HG03039 (cell line): ENCODE results near the gene MAFF.
"Not testable (repeated sequence)": the region's sequence is repeated elsewhere in the genome, so short reads cannot be mapped to it uniquely, and the experiment has no call there.

Source experiments
- ATAC-seq: cut with Tn5 transposase; IDR thresholded peaks from one replicate; pipeline ENCODE4 v1.9.1; 2021; ENCODE audit warnings: mild to moderate bottlenecking, moderate library complexity; ENCODE audit not compliant: unreplicated experiment

The MAFF gene

GRCh38 chr22:38221908-38222796 lies 20.4 kb downstream of the MAFF start:
- no peak for ATAC-seq

DNA sequence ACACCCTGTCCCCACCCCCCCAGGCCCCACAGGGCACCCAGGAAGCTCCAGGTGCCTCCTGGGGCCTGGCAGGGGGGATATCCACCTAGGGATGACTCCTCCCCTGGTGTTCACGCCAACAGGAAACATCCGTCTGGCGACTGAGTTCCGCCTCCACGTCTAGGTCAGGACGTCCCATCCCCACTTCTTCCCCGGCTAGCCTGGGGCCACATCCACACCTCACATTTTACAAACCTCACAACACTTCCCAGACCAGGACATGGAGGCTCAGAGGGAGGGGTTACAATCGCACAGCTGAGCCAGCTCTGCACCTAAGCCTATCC lies 21.0 kb downstream of the MAFF start:
- no peak for ATAC-seq

DNA sequence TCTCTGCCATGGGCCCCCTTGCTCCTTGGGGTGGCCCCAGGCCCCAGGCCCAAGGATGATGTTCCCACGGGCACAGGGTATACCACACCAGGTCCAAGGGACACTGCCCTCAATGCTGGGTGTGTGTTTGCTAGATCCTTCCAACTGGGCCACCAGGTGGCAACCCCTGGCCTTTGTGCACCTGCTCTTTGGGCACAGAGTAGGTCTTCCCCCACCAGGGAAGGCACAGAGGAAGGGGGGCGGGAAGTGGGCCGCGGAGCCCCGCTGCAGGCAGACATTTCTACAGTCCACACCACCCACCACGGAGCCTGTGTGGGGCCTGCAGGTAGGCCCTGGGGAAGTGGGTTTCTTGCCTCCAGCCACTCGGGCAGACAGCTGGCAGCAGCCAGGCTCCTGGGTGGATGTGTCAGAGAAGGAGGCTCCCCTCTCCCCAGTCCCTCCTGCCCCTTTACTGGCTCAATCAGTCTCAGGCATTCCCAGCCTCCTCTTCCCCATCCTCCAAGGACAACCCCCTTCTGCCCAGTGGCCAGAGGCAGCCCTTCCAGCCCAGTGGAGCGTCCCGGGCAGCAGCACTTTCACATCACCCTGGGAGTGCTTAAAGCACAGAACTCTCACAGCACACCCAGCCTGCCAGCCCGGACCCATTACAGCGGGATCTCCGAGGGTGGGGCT lies 21.6 kb downstream of the MAFF start:
- no peak for ATAC-seq

DNA sequence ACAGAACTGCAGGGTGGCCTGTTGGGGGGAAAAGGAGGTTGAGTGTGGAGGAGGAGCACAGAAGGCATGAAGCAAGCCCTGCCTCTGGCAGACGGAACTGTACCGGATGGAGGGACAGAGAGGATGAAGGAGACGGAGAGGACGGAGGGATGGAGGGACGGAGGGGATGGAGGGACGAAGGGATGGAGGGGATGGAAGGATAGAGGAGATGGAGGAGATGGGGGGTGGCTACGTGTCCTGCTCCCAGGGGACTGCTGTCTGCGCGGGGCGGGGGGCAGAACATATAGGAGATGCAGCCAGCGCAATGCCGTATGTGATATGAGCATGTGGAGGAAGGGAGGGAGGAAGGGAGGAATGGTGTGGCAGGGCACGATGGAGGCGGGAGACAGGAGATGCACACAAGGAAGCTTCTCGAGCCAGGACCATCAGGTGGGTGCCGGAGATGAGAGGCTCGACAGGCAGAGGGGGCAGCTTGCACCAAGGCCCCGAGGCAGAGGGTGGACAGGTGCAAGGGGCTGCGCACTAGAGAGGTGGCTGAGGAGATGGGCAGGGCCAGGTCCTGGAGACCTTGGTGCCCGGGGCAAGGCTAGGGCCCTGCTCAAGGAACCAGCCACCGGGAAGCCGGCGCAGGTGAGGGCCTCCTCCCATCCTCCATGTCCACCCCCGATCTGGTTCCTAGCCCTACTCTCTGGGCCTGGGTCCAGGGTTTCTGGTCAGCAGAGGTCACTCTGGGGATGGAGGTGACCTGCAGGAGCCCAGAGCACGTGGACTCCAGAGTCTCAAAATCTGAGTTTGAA lies 25.3 kb downstream of the MAFF start:
- ATAC-seq: no peak

DNA sequence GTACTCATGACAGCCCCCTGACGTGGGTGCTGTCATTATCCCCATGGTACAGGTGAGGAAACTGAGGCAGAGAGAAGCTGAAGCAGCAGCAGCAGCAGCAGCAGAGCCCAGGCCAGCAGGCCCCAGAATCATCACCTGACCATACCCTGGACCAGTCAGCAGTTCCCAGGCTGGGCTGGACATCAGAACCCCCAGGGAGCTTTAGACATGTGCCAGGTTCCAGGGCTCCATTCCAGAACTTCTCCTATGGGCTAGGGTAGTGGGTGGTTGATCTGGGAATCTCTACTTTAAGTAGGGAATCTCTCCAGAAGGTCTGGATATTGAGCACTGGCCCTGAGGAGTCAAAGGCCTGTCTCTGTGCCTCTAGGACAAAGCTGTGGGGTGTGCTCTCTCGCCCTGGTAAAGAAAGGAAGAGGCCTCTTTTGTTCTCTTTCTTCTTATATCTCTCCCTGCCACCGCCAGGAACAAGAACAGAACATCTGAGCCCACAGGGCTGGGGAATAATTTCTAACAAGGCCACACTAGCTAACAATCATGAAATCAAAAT lies 26.6 kb downstream of the MAFF start:
- no peak for ATAC-seq

DNA sequence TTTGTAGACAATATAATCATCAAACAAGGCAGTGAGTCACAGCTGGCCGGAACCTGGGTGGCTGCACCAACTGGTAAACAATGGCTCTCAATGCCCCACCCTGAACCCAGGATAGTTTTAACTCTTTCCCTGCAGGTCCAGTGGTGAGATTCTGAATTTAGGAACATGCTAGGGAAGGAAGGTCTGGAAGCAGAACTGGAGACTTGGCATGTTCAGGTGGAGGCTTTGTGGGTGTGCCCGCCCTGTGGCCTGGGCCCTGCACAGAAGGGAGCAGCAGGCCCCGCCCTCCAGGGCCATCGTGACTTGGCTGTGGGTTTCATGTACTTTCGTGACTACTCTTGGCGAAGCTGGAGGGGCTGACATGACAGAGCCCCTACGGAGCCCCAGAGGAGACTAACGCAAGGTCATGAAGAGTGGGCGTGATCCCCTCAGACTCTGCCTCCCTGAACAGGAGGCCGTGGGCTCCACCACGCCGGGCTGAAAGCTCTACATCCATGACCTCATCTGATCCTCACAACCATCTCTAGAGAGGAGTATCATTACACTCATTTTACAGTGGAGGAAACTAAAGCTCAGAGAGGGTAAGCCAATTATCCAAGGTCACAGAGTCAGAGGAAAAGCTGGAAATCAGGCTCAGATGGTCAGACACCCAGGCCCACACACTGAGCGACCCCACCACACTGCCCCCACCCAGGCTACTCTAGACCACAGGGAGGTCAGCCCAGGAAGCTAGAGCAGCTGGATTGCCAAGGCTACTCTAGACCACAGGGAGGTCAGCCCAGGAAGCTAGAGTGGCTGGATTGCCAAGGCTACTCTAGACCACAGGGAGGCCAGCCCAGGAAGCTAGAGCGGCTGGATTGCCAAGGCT lies 27.3 kb downstream of the MAFF start:
- ATAC-seq: no peak

GRCh38 chr22:38230108-38230825 lies 28.5 kb downstream of the MAFF start:
- ATAC-seq: no peak

DNA sequence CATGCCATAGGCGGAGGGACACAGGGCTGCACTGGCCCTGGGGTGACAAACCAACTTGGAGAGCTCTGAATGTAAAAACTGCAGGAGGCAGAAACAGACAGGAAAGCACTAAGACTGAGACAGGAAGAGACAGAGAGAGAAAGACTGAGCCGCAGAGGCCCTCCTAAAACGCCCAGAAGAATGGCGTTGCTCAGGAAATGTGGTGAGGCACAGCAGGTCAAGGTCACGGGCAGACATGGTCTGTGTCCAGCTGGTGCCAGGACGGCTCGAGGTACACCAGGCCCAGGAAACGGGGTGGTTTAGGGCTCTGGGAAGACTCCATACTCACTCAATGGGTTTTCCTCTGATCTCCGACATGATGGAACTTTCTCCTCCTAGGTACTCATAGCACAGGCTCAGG lies 29.1 kb downstream of the MAFF start:
- ATAC-seq: no peak

- no peak for ATAC-seq
Observed at GRCh38 chr22:38232196-38232595, 30.4 kb downstream of the MAFF start.

DNA sequence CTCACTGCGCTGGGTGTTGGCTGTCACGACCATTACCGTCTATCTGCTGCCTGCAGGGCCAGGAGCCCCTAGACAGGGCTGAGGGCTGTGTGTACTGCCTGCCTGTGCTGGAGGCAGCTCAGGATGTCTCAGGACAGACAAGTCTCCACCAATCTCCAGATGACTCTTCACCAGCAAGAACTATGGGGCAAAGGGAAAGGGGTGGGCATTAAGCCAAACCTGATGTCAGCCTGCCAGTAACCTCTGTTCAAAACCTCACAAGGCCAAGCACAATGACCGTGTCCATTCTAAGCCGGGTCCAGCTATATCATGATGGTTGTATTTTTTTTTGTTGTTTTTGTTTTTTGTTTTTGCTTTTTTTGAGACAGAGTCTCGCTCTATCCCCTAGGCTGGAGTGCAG lies 31.6 kb downstream of the MAFF start:
- no peak for ATAC-seq

- ATAC-seq: not testable (repeated sequence)
Observed at GRCh38 chr22:38233856-38234255, 32.1 kb downstream of the MAFF start.

GRCh38 chr22:38235240-38235850 lies 33.6 kb downstream of the MAFF start:
- ATAC-seq: no peak

DNA sequence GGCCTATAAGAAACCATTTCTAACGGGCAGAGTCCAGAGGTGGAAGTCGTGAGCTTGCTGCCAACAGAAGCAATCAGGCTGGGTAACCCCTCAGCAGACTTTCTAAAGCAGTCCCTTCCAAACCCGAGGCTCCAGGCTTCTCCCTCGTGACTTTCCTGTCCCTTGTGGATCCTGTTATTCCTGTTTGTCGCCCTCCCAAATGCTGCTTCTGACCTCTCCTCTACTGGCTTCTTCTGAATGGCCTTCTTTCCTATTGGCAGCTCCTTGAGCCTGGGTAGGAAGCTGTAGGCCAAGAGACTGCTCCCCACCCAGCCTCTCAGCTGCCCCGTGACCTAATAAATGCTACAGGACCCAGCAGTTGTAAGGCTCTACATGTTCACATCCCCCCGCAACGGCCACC lies 35.0 kb downstream of the MAFF start:
- no peak for ATAC-seq

DNA sequence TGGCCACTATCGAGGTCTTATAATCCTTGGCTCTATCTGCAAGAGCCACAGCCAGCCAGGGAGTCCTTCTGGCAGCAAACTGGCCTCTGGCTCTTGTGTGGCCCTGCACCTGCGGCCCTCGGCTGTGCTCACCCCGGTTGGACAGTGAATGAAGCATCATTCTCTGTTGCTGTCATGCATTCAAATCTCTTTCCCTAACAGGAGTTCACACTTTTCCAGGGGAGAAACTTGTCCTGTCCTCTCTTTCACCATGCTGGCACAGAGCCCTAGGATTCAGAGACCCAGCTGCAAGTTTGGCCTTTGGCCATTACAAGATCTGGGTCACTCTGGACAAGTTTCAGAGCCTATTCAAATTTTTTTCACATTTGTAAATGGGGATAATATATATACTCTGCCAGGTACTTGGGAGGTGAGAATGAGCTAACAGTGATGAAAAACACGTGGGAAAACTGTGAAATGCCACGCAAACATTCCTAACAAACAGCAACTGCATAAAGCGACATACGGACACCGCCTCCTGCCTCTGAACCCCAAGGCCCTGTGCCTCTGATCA lies 36.8 kb downstream of the MAFF start:
- no peak for ATAC-seq

DNA sequence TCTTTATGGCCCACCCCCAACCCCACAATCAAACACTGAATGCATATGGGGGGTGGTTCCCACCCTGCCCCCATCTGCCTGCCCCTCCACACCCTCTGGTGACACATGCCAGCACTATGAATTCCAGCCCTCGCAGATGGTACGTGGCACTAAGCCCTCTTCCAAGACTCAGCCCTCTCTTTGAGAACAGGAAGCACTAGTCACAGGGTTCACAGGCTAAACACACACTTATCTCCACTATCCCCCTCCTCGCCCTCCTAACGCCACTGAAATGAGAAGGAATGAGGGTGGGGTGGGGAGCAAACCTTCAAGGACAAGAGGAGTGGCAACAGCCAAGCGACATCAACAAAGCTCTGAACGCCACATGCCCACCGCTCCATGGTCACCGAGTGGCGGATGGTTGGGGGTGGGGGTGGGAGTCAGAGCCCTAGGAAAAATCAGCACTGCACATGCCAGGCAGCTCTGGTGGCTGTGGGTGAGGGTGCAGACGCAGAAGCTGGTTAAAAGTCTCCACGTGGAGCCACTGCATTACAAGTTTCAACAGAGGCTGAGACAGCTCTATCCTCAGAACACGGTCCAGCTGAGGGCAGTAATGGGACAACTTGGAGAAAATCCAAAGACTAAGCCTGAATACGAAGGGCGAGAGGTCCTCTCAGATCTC lies 37.4 kb downstream of the MAFF start:
- no peak for ATAC-seq

GRCh38 chr22:38240734-38241252 lies 39.0 kb downstream of the MAFF start:
- ATAC-seq: no peak

DNA sequence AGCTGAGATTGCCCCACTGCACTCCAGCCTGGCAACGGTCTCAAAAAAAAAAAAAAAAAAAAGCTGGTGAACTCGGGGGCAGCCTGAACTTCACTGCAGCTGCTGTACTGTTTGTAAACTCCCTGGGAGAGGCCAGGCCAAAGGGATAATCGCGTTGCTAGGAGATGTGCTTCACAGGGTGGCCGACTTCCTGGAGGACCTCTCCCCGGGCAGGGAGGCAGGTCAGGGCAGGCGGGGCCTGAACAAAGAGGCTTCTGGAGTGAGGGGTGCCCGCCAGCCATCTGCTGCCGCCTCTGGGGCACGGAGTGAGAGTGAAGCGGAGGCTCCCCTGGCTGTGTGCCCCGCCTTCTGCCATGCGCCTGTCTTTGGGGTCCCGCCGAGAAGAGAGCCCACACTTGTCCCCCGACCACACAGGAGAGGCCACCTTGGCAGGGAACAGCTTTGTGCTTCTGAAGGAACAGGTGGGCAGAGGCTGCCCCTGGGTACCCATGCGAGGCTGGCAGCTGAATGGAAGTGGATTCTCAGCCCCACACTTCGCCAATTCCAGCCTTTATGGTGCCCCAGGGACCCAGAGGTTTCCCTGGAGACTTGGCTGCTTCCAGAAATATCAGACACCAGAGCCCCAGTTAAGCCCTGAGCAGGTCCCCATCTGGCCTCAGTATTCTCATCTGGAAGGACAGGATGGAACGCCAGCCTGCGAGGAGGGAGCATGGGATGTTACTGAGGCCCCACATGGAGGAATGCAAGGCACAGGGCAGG lies 41.4 kb downstream of the MAFF start:
- no peak for ATAC-seq

GRCh38 chr22:38244106-38244505 lies 42.3 kb downstream of the MAFF start:
- ATAC-seq: no peak
